COR-L47 (cell line): ENCODE measurements around the gene ARL14.

ENCODE experiments used
- DNase-seq: peaks from one replicate; lab custom pipeline; 2025; lab: John Stamatoyannopoulos, UW

Gene ARL14

GRCh38 chr3:160722331-160722730 is 45.4 kb downstream of the ARL14 start:
- no peak for DNase-seq

- DNase-seq = no peak
Observed at GRCh38 chr3:160725338-160725737, 48.4 kb downstream of the ARL14 start.
